ENCODE data around the gene CYP3A5. TPM values are rescaled to one million over a fixed set of nuclear protein-coding genes. Genes with fewer than 3 reads are reported as not detected.

CYP3A5 gene
- total and polyA plus RNA-seq, 12 donors = 4.1 to 92.7 (median 39.6) TPM

GRCh38 chr7:99599836-99600235 is 80.0 kb downstream of the CYP3A5 start:
- Histone ChIP-seq H3K27ac (peak overlapping the region in 1 of 5 donors; percentile 0), H3K4me3 (no peak overlapping the region), H3K36me3 (replicated peaks in 1 of 2) (no peaks in the 10 kb centered on the region), H3K9me3 (replicated peaks in 1 of 3) (no peaks in the 10 kb centered on the region), H3K4me1 (replicated peaks in 1 of 2) (no peaks in the 10 kb centered on the region), H3K27me3 (no peaks in the 10 kb centered on the region)
- no peak for TF ChIP-seq CTCF (IDR thresholded peaks at IDR 0.05)
- no peak for TF ChIP-seq POLR2A (IDR thresholded peaks at IDR 0.05)
- DNase-seq = peak in 6 of 7 donors; percentile 42 to 74 (median 64)
- WGBS, 4 donors = 26 to 40% (median 29%) methylated on average over 4 of the region's 4 CpGs
- intact Hi-C loops (cut with DNase I) = no loop called here

Small RNAs within 50 kb of the gene (small RNA-seq; reads per million reads assigned to genes)
- 0 reads per million in 2 donors for gene CYP3A51P
- gene CYP3A7-CYP3A51P = 0 reads per million in 2 donors

Other genes with a start within 250 kb of the CYP3A5 start
- 1 to 10 TPM; 4.5 to 9.2 (median 6.1) TPM for gene PTCD1, start 241.2 kb downstream of the CYP3A5 start, total RNA-seq
- gene PTCD1, start 241.2 kb downstream of the CYP3A5 start, polyA plus RNA-seq = 1 to 10 TPM; 2.5 to 6.5 (median 3.6) TPM
- 10 to 100 TPM; 21.8 to 40.5 (median 27.7) TPM for gene CPSF4, start 241.1 kb downstream of the CYP3A5 start, total RNA-seq
- gene CPSF4, start 241.1 kb downstream of the CYP3A5 start, polyA plus RNA-seq = 10 to 100 TPM; 16.0 to 40.1 (median 38.0) TPM
- 1,000 to 10,000 TPM in 2 of 9 donors, 100 to 1,000 TPM in 7; 281 to 1,322 (median 354) TPM for gene ATP5MF, start 213.8 kb downstream of the CYP3A5 start, total RNA-seq
- gene ATP5MF, start 213.8 kb downstream of the CYP3A5 start, polyA plus RNA-seq = 1,000 to 10,000 TPM in 1 of 3 donors, 100 to 1,000 TPM in 2; 816 to 1,527 (median 908) TPM
- gene ZNF789, start 207.1 kb downstream of the CYP3A5 start, total RNA-seq = 10 to 100 TPM in 2 of 9 donors, 1 to 10 TPM in 7; 1.5 to 14.6 (median 6.6) TPM
- gene ZNF789, start 207.1 kb downstream of the CYP3A5 start, polyA plus RNA-seq = 10 to 100 TPM; 11.7 to 22.8 (median 18.0) TPM
- gene ZNF394, start 179.7 kb downstream of the CYP3A5 start, total RNA-seq = 10 to 100 TPM; 11.8 to 29.5 (median 23.3) TPM
- 10 to 100 TPM; 10.5 to 31.0 (median 18.5) TPM for gene ZNF394, start 179.7 kb downstream of the CYP3A5 start, polyA plus RNA-seq
- 10 to 100 TPM in 1 of 9 donors, 1 to 10 TPM in 8; 7.3 to 18.5 (median 9.1) TPM for gene ZKSCAN5, start 175.3 kb downstream of the CYP3A5 start, total RNA-seq
- 10 to 100 TPM in 1 of 3 donors, 1 to 10 TPM in 2; 4.5 to 12.1 (median 6.1) TPM for gene ZKSCAN5, start 175.3 kb downstream of the CYP3A5 start, polyA plus RNA-seq
- 10 to 100 TPM in 1 of 9 donors, 1 to 10 TPM in 8; 4.0 to 10.4 (median 6.5) TPM for gene FAM200A, start 127.9 kb downstream of the CYP3A5 start, total RNA-seq
- 10 to 100 TPM in 1 of 3 donors, 1 to 10 TPM in 2; 5.6 to 10.7 (median 9.3) TPM for gene FAM200A, start 127.9 kb downstream of the CYP3A5 start, polyA plus RNA-seq
- 100 to 1,000 TPM in 2 of 9 donors, 10 to 100 TPM in 7; 44.9 to 132 (median 73.1) TPM for gene ZNF655, start 121.4 kb downstream of the CYP3A5 start, total RNA-seq
- gene ZNF655, start 121.4 kb downstream of the CYP3A5 start, polyA plus RNA-seq = 10 to 100 TPM; 37.6 to 56.9 (median 49.3) TPM
- gene TMEM225B, start 81.7 kb downstream of the CYP3A5 start, total RNA-seq = 1 to 10 TPM in 8 of 9 donors, under 1 TPM in 1; 0.52 to 4.9 (median 1.9) TPM
- 1 to 10 TPM; 1.4 to 2.7 (median 2.1) TPM for gene TMEM225B, start 81.7 kb downstream of the CYP3A5 start, polyA plus RNA-seq
- gene ZSCAN25, start 63.0 kb downstream of the CYP3A5 start, total RNA-seq = 10 to 100 TPM; 11.0 to 18.4 (median 14.1) TPM
- gene ZSCAN25, start 63.0 kb downstream of the CYP3A5 start, polyA plus RNA-seq = 1 to 10 TPM; 5.4 to 7.9 (median 6.0) TPM
- 1 to 10 TPM in 4 of 9 donors, under 1 TPM in 2, not detected in 3; 0.27 to 3.0 (median 1.3) TPM for gene CYP3A7, start 55.2 kb upstream of the CYP3A5 start, total RNA-seq
- under 1 TPM; 0.09 to 0.32 (median 0.20) TPM for gene CYP3A7, start 55.2 kb upstream of the CYP3A5 start, polyA plus RNA-seq
- 10 to 100 TPM in 2 of 9 donors, 1 to 10 TPM in 3, under 1 TPM in 4; 0.14 to 34.6 (median 1.4) TPM for gene CYP3A4, start 104.2 kb upstream of the CYP3A5 start, total RNA-seq
- 1 to 10 TPM in 1 of 3 donors, under 1 TPM in 2; 0.33 to 1.8 (median 0.57) TPM for gene CYP3A4, start 104.2 kb upstream of the CYP3A5 start, polyA plus RNA-seq
- gene CYP3A43, start 148.0 kb upstream of the CYP3A5 start, total RNA-seq = under 1 TPM in 1 of 9 donors, not detected in 8; 0.39 TPM
- not detected for gene CYP3A43, start 148.0 kb upstream of the CYP3A5 start, polyA plus RNA-seq
- gene OR2AE1, start 197.0 kb upstream of the CYP3A5 start, total RNA-seq = under 1 TPM in 2 of 9 donors, not detected in 7; 0.11 to 0.28 TPM
- not detected for gene OR2AE1, start 197.0 kb upstream of the CYP3A5 start, polyA plus RNA-seq
- gene TRIM4, start 239.5 kb upstream of the CYP3A5 start, total RNA-seq = 10 to 100 TPM; 30.7 to 57.0 (median 37.5) TPM
- 10 to 100 TPM; 17.2 to 52.9 (median 19.5) TPM for gene TRIM4, start 239.5 kb upstream of the CYP3A5 start, polyA plus RNA-seq
- under 1 TPM in 1 of 9 donors, not detected in 8; 0.11 TPM for gene GJC3, start 249.6 kb upstream of the CYP3A5 start, total RNA-seq
- under 1 TPM; 0.27 to 0.40 (median 0.34) TPM for gene GJC3, start 249.6 kb upstream of the CYP3A5 start, polyA plus RNA-seq

Data from adrenal gland (tissue), 12 donors.